BE2C (cell line): ENCODE measurements around the gene TRMT1.

ENCODE experiments used
- DNase-seq: peaks from one replicate; pipeline ENCODE4 v3.0.0-alpha.2; 2020
- H3K27me3 ChIP-seq: fragments of 250-450 bp; sonication (Bioruptor Pico); 2 replicates; pipeline ENCODE4 v1.5.1; 2020; ENCODE audit warnings: mild to moderate bottlenecking
- H3K36me3 ChIP-seq: fragments of 250-450 bp; sonication (Bioruptor Pico); 2 replicates; pipeline ENCODE4 v1.5.1; 2020; ENCODE audit warnings: mild to moderate bottlenecking
- H3K4me1 ChIP-seq: fragments of 250-450 bp; sonication (Bioruptor Pico); 2 replicates; pipeline ENCODE4 v1.5.1; 2020
- H3K4me3 ChIP-seq: 2 replicates; pipeline ENCODE4 v1.5.1; 2011; ENCODE audit warnings: low read depth, low read length
- H3K9me3 ChIP-seq: fragments of 250-450 bp; sonication (Bioruptor Pico); 2 replicates; pipeline ENCODE4 v1.5.1; 2020
- CTCF ChIP-seq: IDR thresholded peaks from 2 replicates; pipeline ENCODE4 v1.5.1; 2012; ENCODE audit warnings: mild to moderate bottlenecking, low read depth, low read length

TRMT1 gene

GRCh38 chr19:13068085-13068846 is 48.3 kb downstream of the TRMT1 start:
- H3K9me3 ChIP-seq: no peaks in the 10 kb centered on the region
- no peak for TF ChIP-seq CTCF
- peaks cover 5% of the 10 kb centered on the region; the same call in 1 of the 2 replicates for H3K4me1 ChIP-seq
- DNase-seq: no peak
- H3K4me3 ChIP-seq: no peak overlapping the region
- no peaks in the 10 kb centered on the region for H3K36me3 ChIP-seq
- no peaks in the 10 kb centered on the region for H3K27me3 ChIP-seq

GRCh38 chr19:13066933-13067807 is 49.4 kb downstream of the TRMT1 start:
- no peak for TF ChIP-seq CTCF
- Histone ChIP-seq H3K27me3 (no peaks in the 10 kb centered on the region), H3K4me1 (peaks cover 5% of the 10 kb centered on the region; the same call in 1 of the 2 replicates), H3K9me3 (no peaks in the 10 kb centered on the region), H3K4me3 (no peak overlapping the region), H3K36me3 (no peaks in the 10 kb centered on the region)
- no peak for DNase-seq

GRCh38 chr19:13066226-13066625 is 50.3 kb downstream of the TRMT1 start:
- Histone ChIP-seq H3K9me3 (no peaks in the 10 kb centered on the region), H3K4me1 (peaks cover 5% of the 10 kb centered on the region; the same call in 1 of the 2 replicates), H3K27me3 (no peaks in the 10 kb centered on the region), H3K36me3 (no peaks in the 10 kb centered on the region), H3K4me3 (no peak overlapping the region)
- no peak for DNase-seq
- no peak for TF ChIP-seq CTCF

- H3K27me3 ChIP-seq: no peaks in the 10 kb centered on the region
- no peak for DNase-seq
- no peaks in the 10 kb centered on the region for H3K36me3 ChIP-seq
These were observed 52.4 kb downstream of the TRMT1 start for GRCh38 chr19:13064092-13064489.

GRCh38 chr19:13063461-13064091 is 53.0 kb downstream of the TRMT1 start:
- no peak for DNase-seq
- no peaks in the 10 kb centered on the region for H3K27me3 ChIP-seq
- no peak overlapping the region for H3K4me3 ChIP-seq
- H3K4me1 ChIP-seq: peaks cover 13% of the 10 kb centered on the region
- H3K36me3 ChIP-seq: no peaks in the 10 kb centered on the region
- H3K9me3 ChIP-seq: no peaks in the 10 kb centered on the region
- TF ChIP-seq CTCF: no peak

More at GRCh38 chr19:13064092-13064489, 52.4 kb downstream of the TRMT1 start:
- H3K4me1 ChIP-seq: peaks cover 10% of the 10 kb centered on the region
- H3K4me3 ChIP-seq: no peak overlapping the region
- TF ChIP-seq CTCF: no peak
- H3K9me3 ChIP-seq: no peaks in the 10 kb centered on the region
